H1 (cell line): ENCODE measurements around the gene MYBPC3. TPM values are rescaled to one million over a fixed set of nuclear protein-coding genes. Genes with fewer than 3 reads are reported as not detected.

Experiments
- CTCF ChIA-PET: fragments of 300-600 bp; sonication (Branson Sonifier 250); formaldehyde crosslinking; loops from one replicate; lab custom pipeline; 2021; ENCODE audit not compliant: partially characterized antibody; lab: Charles Lee
- POLR2A ChIA-PET: fragments of 300-600 bp; sonication (Branson Sonifier 250); formaldehyde crosslinking; loops from one replicate; lab custom pipeline; 2021; ENCODE audit warnings: inconsistent platforms; ENCODE audit not compliant: partially characterized antibody; lab: Charles Lee
- DNase-seq, 2 experiments: peaks; one replicate each; pipeline versions ENCODE4 v3.0.0 to v3.0.0-alpha.2; 2010 to 2022; ENCODE audit warnings: low spot score in 2 of 2, low read depth in 1 of 2, mixed read lengths in 1 of 2
- FAIRE-seq: peaks from 2 replicates; lab custom pipeline; 2011; peaks lifted over from hg19 to GRCh38; lab: Jason Lieb, UNC
- H2AFZ ChIP-seq: 2 replicates; pipeline ENCODE4 v1.8.1; 2012; ENCODE audit warnings: low read length, inconsistent platforms
- H2AK5ac ChIP-seq: 2 replicates; pipeline ENCODE4 v1.6.1; 2013; ENCODE audit warnings: low read depth, low read length
- H2BK120ac ChIP-seq: replicated peaks from 2 replicates; pipeline ENCODE3; 2013; ENCODE audit warnings: low read depth, low read length, inconsistent platforms
- H2BK12ac ChIP-seq: 2 replicates; pipeline ENCODE4 v1.6.1; 2013; ENCODE audit warnings: low read depth, low read length
- H2BK15ac ChIP-seq: 2 replicates; pipeline ENCODE4 v1.6.1; 2013; ENCODE audit warnings: low read length
- H2BK20ac ChIP-seq: 2 replicates; pipeline ENCODE4 v1.6.1; 2013; ENCODE audit warnings: low read length
- H2BK5ac ChIP-seq: 2 replicates; pipeline ENCODE4 v1.6.1; 2013; ENCODE audit warnings: low read depth, low read length
- H3K14ac ChIP-seq: 2 replicates; pipeline ENCODE4 v1.6.1; 2013; ENCODE audit warnings: inconsistent platforms; ENCODE audit not compliant: insufficient read length
- H3K18ac ChIP-seq: 2 replicates; pipeline ENCODE4 v1.6.1; 2013; ENCODE audit warnings: low read length; ENCODE audit errors: extremely low read depth
- H3K23ac ChIP-seq: 2 replicates; pipeline ENCODE4 v1.6.1; 2013; ENCODE audit warnings: inconsistent platforms; ENCODE audit not compliant: insufficient read length
- H3K23me2 ChIP-seq: 2 replicates; pipeline ENCODE4 v1.6.1; 2013; ENCODE audit warnings: low read depth, low read length
- H3K27ac ChIP-seq: 2 replicates; pipeline ENCODE4 v1.6.1; 2011; ENCODE audit warnings: low read depth, low read length, inconsistent platforms
- H3K27me3 ChIP-seq, 4 experiments: replicated peaks in 1 of 4; 1 replicate in 1 of 4; 2 replicates in 3 of 4; pipeline versions ENCODE4 v1.6.1 to v1.8.1; 2011 to 2013; ENCODE audit warnings: low read length in 3 of 4, mild to moderate bottlenecking in 3 of 4, inconsistent platforms in 2 of 4, mixed read lengths in 2 of 4, moderate library complexity in 1 of 4; ENCODE audit not compliant: control insufficient read depth in 3 of 4, insufficient read depth in 3 of 4; ENCODE audit errors: extremely low read depth in 1 of 4
- H3K36me3 ChIP-seq, 4 experiments: 2 replicates each; pipeline versions ENCODE4 v1.6.1 to v1.8.1; 2011 to 2013; ENCODE audit warnings: mild to moderate bottlenecking in 4 of 4, low read length in 3 of 4, moderate library complexity in 2 of 4, control low read depth in 1 of 4, inconsistent platforms in 1 of 4; ENCODE audit not compliant: insufficient read depth in 4 of 4, control insufficient read depth in 2 of 4
- H3K4ac ChIP-seq: replicated peaks from 2 replicates; pipeline ENCODE3; 2013; ENCODE audit warnings: low read length, low read depth, mixed read lengths, inconsistent platforms; ENCODE audit not compliant: insufficient read length
- H3K4me1 ChIP-seq, 4 experiments: replicated peaks in 1 of 4; 1 replicate in 1 of 4; 2 replicates in 3 of 4; pipeline versions ENCODE4 v1.6.1 to v1.8.1; 2011 to 2013; ENCODE audit warnings: low read length in 3 of 4, inconsistent platforms in 2 of 4, mixed read lengths in 1 of 4; ENCODE audit not compliant: insufficient read depth in 4 of 4, control insufficient read depth in 3 of 4
- H3K4me2 ChIP-seq, 2 experiments: 2 replicates each; pipeline versions ENCODE4 v1.6.1 to v1.8.1; 2011 to 2013; ENCODE audit warnings: low read depth in 2 of 2, low read length in 2 of 2, control low read depth in 1 of 2, inconsistent platforms in 1 of 2, mild to moderate bottlenecking in 1 of 2; ENCODE audit not compliant: insufficient read depth in 1 of 2
- H3K4me3 ChIP-seq, 4 experiments: fragments of 200-600, 300-600 bp in 1 of 4; sonication (generic), shearing (Covaris generic), sonication (Bioruptor Twin) in 1 of 4; 2 replicates each; pipeline versions ENCODE4 v1.5.1 to v1.8.1; 2011 to 2016; ENCODE audit warnings: low read length in 4 of 4, low read depth in 3 of 4, control low read depth in 2 of 4, inconsistent platforms in 2 of 4, mild to moderate bottlenecking in 2 of 4, mixed read lengths in 1 of 4, moderate library complexity in 1 of 4; ENCODE audit not compliant: insufficient read depth in 2 of 4; ENCODE audit errors: extremely low read depth in 1 of 4
- H3K56ac ChIP-seq: replicated peaks from 2 replicates; pipeline ENCODE3; 2013; ENCODE audit warnings: low read depth, mild to moderate bottlenecking, mixed read lengths, low read length, inconsistent platforms; ENCODE audit not compliant: insufficient read length
- H3K79me1 ChIP-seq: 2 replicates; pipeline ENCODE4 v1.6.1; 2013; ENCODE audit warnings: low read depth, low read length, control low read depth
- H3K79me2 ChIP-seq, 2 experiments: 2 replicates each; pipeline versions ENCODE4 v1.6.1 to v1.8.1; 2012 to 2013; ENCODE audit warnings: low read length in 2 of 2, mild to moderate bottlenecking in 2 of 2, inconsistent platforms in 1 of 2; ENCODE audit not compliant: insufficient read depth in 2 of 2, control insufficient read depth in 1 of 2
- H3K9ac ChIP-seq, 4 experiments: replicated peaks in 1 of 4; 1 replicate in 1 of 4; 2 replicates in 3 of 4; pipeline versions ENCODE4 v1.6.1 to v1.8.1; 2011 to 2013; ENCODE audit warnings: low read depth in 3 of 4, low read length in 3 of 4, control low read depth in 2 of 4, mild to moderate bottlenecking in 2 of 4, moderate library complexity in 2 of 4, inconsistent platforms in 1 of 4; ENCODE audit errors: extremely low read depth in 1 of 4
- H3K9me3 ChIP-seq, 2 experiments: 2 replicates each; pipeline versions ENCODE4 v1.6.1 to v1.8.1; 2012 to 2013; ENCODE audit warnings: mild to moderate bottlenecking in 2 of 2, moderate library complexity in 2 of 2, control low read depth in 1 of 2, inconsistent platforms in 1 of 2, low read depth in 1 of 2, low read length in 1 of 2, mixed read lengths in 1 of 2; ENCODE audit not compliant: insufficient read depth in 2 of 2
- H4K20me1 ChIP-seq, 2 experiments: replicated peaks in 1 of 2; 2 replicates each; pipeline versions ENCODE3 to v1.8.1; 2011 to 2013; ENCODE audit warnings: inconsistent platforms in 2 of 2, low read length in 2 of 2, mild to moderate bottlenecking in 1 of 2; ENCODE audit not compliant: insufficient read depth in 2 of 2, control insufficient read depth in 1 of 2
- H4K5ac ChIP-seq: 2 replicates; pipeline ENCODE4 v1.6.1; 2013; ENCODE audit warnings: low read length, low read depth, mixed read lengths, inconsistent platforms; ENCODE audit not compliant: insufficient read length
- H4K8ac ChIP-seq: 2 replicates; pipeline ENCODE4 v1.8.0; 2013; ENCODE audit warnings: mild to moderate bottlenecking, moderate library complexity, low read length, inconsistent platforms; ENCODE audit not compliant: insufficient read depth; ENCODE audit errors: extremely low read depth
- H4K91ac ChIP-seq: replicated peaks from 2 replicates; pipeline ENCODE3; 2013; ENCODE audit warnings: low read length, mixed read lengths, inconsistent platforms; ENCODE audit not compliant: insufficient read length
- SP2 ChIP-seq: IDR thresholded peaks from 2 replicates; pipeline ENCODE4 v1.6.1; 2012; ENCODE audit warnings: mild to moderate bottlenecking, low read length, inconsistent platforms
- WGBS, 2 experiments: shearing (Covaris generic) in 1 of 2; methylation state at CpG; one replicate each; pipeline versions ENCODE4 v1.1.6 to v1.1.7; 2013 to 2015; ENCODE audit warnings: low lambda C conversion rate in 2 of 2, mixed read lengths in 2 of 2, inconsistent platforms in 1 of 2, low coverage in 1 of 2, missing lambda C conversion rate in 1 of 2; ENCODE audit not compliant: insufficient replicate concordance in 2 of 2, insufficient coverage in 1 of 2, insufficient read length in 1 of 2; ENCODE audit errors: extremely low coverage in 1 of 2, missing lambda C conversion rate in 1 of 2; 5-methylcytosine and 5-hydroxymethylcytosine counted together
- polyA plus RNA-seq, 7 experiments: library from polyadenylated mRNA; depleted of rRNA in 3 of 7; stranded (reverse) in 5 of 7; unstranded in 2 of 7; fragments of >200 nt in 5 of 7; fragments of 200-250 nt in 2 of 7; gene quantifications; 1 replicate in 5 of 7; 2 replicates in 1 of 7; 4 replicates in 1 of 7; pipeline versions ENCODE4 v1.2.1 to v1.2.3, GENCODE V29; 2011 to 2013; ENCODE audit warnings: missing spikeins in 2 of 7, mixed read lengths in 2 of 7
- total RNA-seq: library from RNA; stranded (reverse); fragmentation: NEBNext Ultra II Directional; extraction: Animal tissue kit (Norgen Biotek cat#: 25700); gene quantifications from 2 replicates; pipeline ENCODE4 v1.2.1, GENCODE V29; 2021
- TF ChIP-seq, protein P1 (sequence below): IDR thresholded peaks from 2 replicates; pipeline ENCODE4 v1.6.1; 2012; ENCODE audit warnings: low read length, inconsistent platforms

MYBPC3 gene
- total and polyA plus RNA-seq, 2 of the 8 experiments (the other 6 are each of a cell fraction or from before 2014, with no cell fraction given): 0.05 TPM; not detected in 1

- Histone ChIP-seq H3K4ac (peak overlapping the region; percentile 44), H4K8ac (peak overlapping the region; percentile 29), H3K4me2 (no peak overlapping the region; a peak in 2 of 4 replicates), H3K14ac (no peak overlapping the region), H3K79me2 (no peaks in the 10 kb centered on the region), H2AFZ (peak overlapping the region; percentile 58; the same call in 1 of the 2 replicates), H3K27me3 (no peaks in the 10 kb centered on the region), H4K20me1 (no peaks in the 10 kb centered on the region), H2BK20ac (peak overlapping the region; percentile 40; the same call in 1 of the 2 replicates), H3K56ac (no peak overlapping the region), H3K4me3 (no peak overlapping the region), H4K5ac (peak overlapping the region; percentile 13), H3K9ac (no peak overlapping the region), H2BK5ac (0 out of 2 replicates have a peak overlapping the region, but pooled peaks have one; percentile 32), H2BK15ac (0 out of 2 replicates have a peak overlapping the region, but pooled peaks have one; percentile 61), H3K27ac (no peak overlapping the region), H3K79me1 (no peaks in the 10 kb centered on the region), H3K4me1 (peaks cover 7 to 17% (median 7%) of the 10 kb centered on the region in 4 experiments), H2AK5ac (no peak overlapping the region), H3K9me3 (no peaks in the 10 kb centered on the region), H3K23me2 (peaks cover 6% of the 10 kb centered on the region; the same call in 1 of the 2 replicates), H2BK120ac (peak overlapping the region; percentile 3), H3K23ac (no peak overlapping the region), H3K18ac (no peak overlapping the region; the same call in none of the 2 replicates), H4K91ac (peak overlapping the region; percentile 36), H3K36me3 (no peaks in the 10 kb centered on the region), H2BK12ac (no peak overlapping the region; the same call in 1 of the 2 replicates)
- DNase-seq (no peak), FAIRE-seq (no peak)
- 93% methylated on average over 1 of the region's 1 CpG; no CpG with 5 or more reads in 1 of the 2 experiments for WGBS, 2 experiments
- TF ChIP-seq, protein P1, sequence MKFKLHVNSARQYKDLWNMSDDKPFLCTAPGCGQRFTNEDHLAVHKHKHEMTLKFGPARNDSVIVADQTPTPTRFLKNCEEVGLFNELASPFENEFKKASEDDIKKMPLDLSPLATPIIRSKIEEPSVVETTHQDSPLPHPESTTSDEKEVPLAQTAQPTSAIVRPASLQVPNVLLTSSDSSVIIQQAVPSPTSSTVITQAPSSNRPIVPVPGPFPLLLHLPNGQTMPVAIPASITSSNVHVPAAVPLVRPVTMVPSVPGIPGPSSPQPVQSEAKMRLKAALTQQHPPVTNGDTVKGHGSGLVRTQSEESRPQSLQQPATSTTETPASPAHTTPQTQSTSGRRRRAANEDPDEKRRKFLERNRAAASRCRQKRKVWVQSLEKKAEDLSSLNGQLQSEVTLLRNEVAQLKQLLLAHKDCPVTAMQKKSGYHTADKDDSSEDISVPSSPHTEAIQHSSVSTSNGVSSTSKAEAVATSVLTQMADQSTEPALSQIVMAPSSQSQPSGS: no peak
- TF ChIP-seq SP2: no peak
- ChIA-PET CTCF (interaction anchor here (0.5 to 3.2 kb wide), 7 partner anchors 9 to 595 kb away, joined by 3 to 13 read pairs (median 3); no protein-coding TSS in a partner anchor), POLR2A (interaction anchor here (1.2 to 3.5 kb wide), 3 partner anchors 9 to 14 kb away, joined by 3 to 29 read pairs (median 15); partner anchors contain the start of gene SLC39A13)
Observed at GRCh38 chr11:47398551-47398950, 46.0 kb upstream of the MYBPC3 start.
